ENCODE measurements around the gene GPR45. TPM values are rescaled to one million over a fixed set of nuclear protein-coding genes. Genes with fewer than 3 reads are reported as not detected.

Gene GPR45
- polyA plus RNA-seq, 1 of the 3 experiments (the other 2 are of a cell fraction), result not detected

GRCh38 chr2:105231232-105231619 lies 10.3 kb upstream of the GPR45 start:
- no peaks in the 10 kb centered on the region for H3K36me3 ChIP-seq (replicated peaks in 1 of 2; ENCODE audit: control insufficient read depth in 1 of 2, insufficient read depth in 2 of 2, low read length in 1 of 2)
- H3K79me2 ChIP-seq (ENCODE audit: insufficient read depth), result no peaks in the 10 kb centered on the region
- H3K27ac ChIP-seq (ENCODE audit: low read depth in 2 of 2, low read length in 1 of 2), result no peak overlapping the region; a peak in 1 of 4 replicates
- CTCF ChIA-PET, result interaction anchor here (0.7 to 18.3 kb wide), 4 partner anchors 12 to 113 kb away, joined by 3 to 459 read pairs (median 4); no protein-coding TSS in a partner anchor
- no peaks in the 10 kb centered on the region for H3F3A ChIP-seq (replicated peaks; ENCODE audit: insufficient read depth)
- H3K4me2 ChIP-seq, result no peak overlapping the region
- no peaks in the 10 kb centered on the region for H4K20me1 ChIP-seq (ENCODE audit: insufficient read depth)
- DNase-seq, result no peak
- peaks cover 0 to 20% of the 10 kb centered on the region in 2 experiments; a peak in 3 of 4 replicates for H3K4me1 ChIP-seq (ENCODE audit: control insufficient read depth in 1 of 2, insufficient read depth in 2 of 2, low read depth in 1 of 2, low read length in 1 of 2)
- H3K27me3 ChIP-seq (ENCODE audit: insufficient read depth), result no peaks in the 10 kb centered on the region
- POLR2A ChIA-PET, result no interaction called here
- H3K9ac ChIP-seq, result no peak overlapping the region
- no peak for TF ChIP-seq TCF12 (IDR thresholded peaks at IDR 0.05)
- TF ChIP-seq RAD21 (IDR thresholded peaks at IDR 0.05; ENCODE audit: low read length), result no peak
- no peak for TF ChIP-seq ELF1 (IDR thresholded peaks at IDR 0.05)
- no peak for TF ChIP-seq REST (IDR thresholded peaks at IDR 0.05; ENCODE audit: low read depth, low read length)
- no peak for TF ChIP-seq RFX5 (IDR thresholded peaks at IDR 0.05; ENCODE audit: low read length)
- TF ChIP-seq PBX3 (IDR thresholded peaks at IDR 0.05), result no peak
- TF ChIP-seq EZH2phosphoT487 (IDR thresholded peaks at IDR 0.05; ENCODE audit: borderline replicate concordance, low read depth), result no peak
- no peak for TF ChIP-seq TEAD4 (IDR thresholded peaks at IDR 0.05; ENCODE audit: borderline replicate concordance, insufficient read depth)
- TF ChIP-seq NRF1 (IDR thresholded peaks at IDR 0.05; ENCODE audit: low read depth, low read length), result no peak
- TF ChIP-seq IRF3 (IDR thresholded peaks at IDR 0.05; ENCODE audit: low read depth, low read length), result no peak
- no peak for TF ChIP-seq CTCF (IDR thresholded peaks at IDR 0.05)
- TF ChIP-seq RXRA (IDR thresholded peaks at IDR 0.05; ENCODE audit: borderline replicate concordance, low read depth), result no peak
- no peak for TF ChIP-seq NFIC (IDR thresholded peaks at IDR 0.05; ENCODE audit: borderline replicate concordance)
- H2AFZ ChIP-seq (ENCODE audit: low read depth), result no peak overlapping the region
- 37% methylated on average over 3 of the region's 3 CpGs for WGBS (ENCODE audit: low lambda C conversion rate)
- no peaks in the 10 kb centered on the region for H3K9me3 ChIP-seq
- no peaks in the 10 kb centered on the region for H3K9me2 ChIP-seq
- H3K4me3 ChIP-seq (ENCODE audit: low read depth in 2 of 2, low read length in 1 of 2), result no peak overlapping the region

Measured in SK-N-SH (cell line).